Natural killer cell treated with Interleukin-12 subunit alpha and Interleukin-12 subunit beta and Interleukin-15 and Interleukin-18, amount 100 ng/mL, for 72 hours (primary cell): ENCODE results near the gene SIRT7. TPM values are rescaled to one million over a fixed set of nuclear protein-coding genes. Genes with fewer than 3 reads are reported as not detected.

Source experiments
- ATAC-seq, 2 donors: fragments of 150-1000 bp; cut with Tn5 transposase in 1 of 2; sonication (Bioruptor Pico), chemical (Tn5 transposase) in 1 of 2; 2 replicates each; pipeline ENCODE4 v1.10.0; 2021
- DNase-seq: peaks from one replicate; pipeline ENCODE4 v3.0.0; 2022; ENCODE audit warnings: low spot score
- H3K27ac Mint-ChIP-seq, 2 donors: 1 replicate in 1 of 2; 2 replicates in 1 of 2; pipeline ENCODE4 v1.8.0; 2022; ENCODE audit warnings: mixed read lengths in 2 of 2, mild to moderate bottlenecking in 1 of 2, moderate library complexity in 1 of 2
- H3K27me3 Mint-ChIP-seq, 2 donors: 1 replicate in 1 of 2; 2 replicates in 1 of 2; pipeline ENCODE4 v1.8.0; 2022; ENCODE audit warnings: mixed read lengths in 2 of 2
- H3K36me3 Mint-ChIP-seq: one replicate; pipeline ENCODE4 v1.8.0; 2022; ENCODE audit warnings: mixed read lengths
- H3K4me1 Mint-ChIP-seq, 2 donors: 1 replicate in 1 of 2; 2 replicates in 1 of 2; pipeline ENCODE4 v1.8.0; 2022; ENCODE audit warnings: low read depth in 2 of 2, mixed read lengths in 2 of 2, mild to moderate bottlenecking in 1 of 2
- H3K4me3 Mint-ChIP-seq: one replicate; pipeline ENCODE4 v1.8.0; 2022; ENCODE audit warnings: mixed read lengths
- H3K9me3 Mint-ChIP-seq: 2 replicates; pipeline ENCODE4 v1.8.0; 2022; ENCODE audit warnings: mixed read lengths
- total RNA-seq, 2 donors: library from RNA; stranded (reverse); gene quantifications; one replicate each; pipeline ENCODE4 v1.2.3, GENCODE V29; 2022

The SIRT7 gene
- total RNA-seq, 2 donors from 2014 or later: 69.4 to 77.6 TPM

- H3K4me1 Mint-ChIP-seq: no peaks in the 10 kb centered on the region
Observed at GRCh38 chr17:81947189-81947588, 29.2 kb upstream of the SIRT7 start, which contains the start of gene MYADML2. Gene MYADML2 (minus strand): TSS chr17:81947233. CDS start chr17:81941741, 5,492 bp downstream.

GRCh38 chr17:81944858-81945257 is 26.9 kb upstream of the SIRT7 start:
- no peak for ATAC-seq
- Mint-ChIP-seq H3K36me3 (no peaks in the 10 kb centered on the region), H3K27ac (no peak overlapping the region), H3K4me3 (no peak overlapping the region), H3K4me1 (no peaks in the 10 kb centered on the region), H3K9me3 (no peaks in the 10 kb centered on the region), H3K27me3 (no peaks in the 10 kb centered on the region)
- DNase-seq: no peak

More at GRCh38 chr17:81947189-81947588, 29.2 kb upstream of the SIRT7 start, which contains the start of gene MYADML2:
- no peak within 1 kb of the TSS for H3K4me3 Mint-ChIP-seq
- no peak for DNase-seq
- peaks cover 0 to 2% of the 10 kb centered on the region in 2 donors for H3K27me3 Mint-ChIP-seq
- no peak for ATAC-seq
- H3K9me3 Mint-ChIP-seq: no peaks in the 10 kb centered on the region
- H3K27ac Mint-ChIP-seq: no peak within 1 kb of the TSS
- H3K36me3 Mint-ChIP-seq: no peaks in the 10 kb centered on the region

GRCh38 chr17:81942167-81942553 is 24.2 kb upstream of the SIRT7 start:
- DNase-seq (no peak), ATAC-seq (no peak)
- Mint-ChIP-seq H3K27me3 (no peaks in the 10 kb centered on the region), H3K9me3 (no peaks in the 10 kb centered on the region), H3K4me3 (no peak overlapping the region), H3K36me3 (no peaks in the 10 kb centered on the region), H3K27ac (no peak overlapping the region), H3K4me1 (peaks cover 6% of the 10 kb centered on the region in 2 donors)

- DNase-seq (no peak), ATAC-seq (no peak)
- Mint-ChIP-seq H3K27me3 (no peaks in the 10 kb centered on the region), H3K4me3 (no peak overlapping the region), H3K9me3 (no peaks in the 10 kb centered on the region), H3K4me1 (peaks cover 6% of the 10 kb centered on the region in 2 donors), H3K27ac (no peak overlapping the region), H3K36me3 (no peaks in the 10 kb centered on the region)
Observed at GRCh38 chr17:81941484-81942166, 23.6 kb upstream of the SIRT7 start.

GRCh38 chr17:81940538-81941483 is 22.8 kb upstream of the SIRT7 start:
- Mint-ChIP-seq H3K27ac (no peak overlapping the region), H3K27me3 (no peaks in the 10 kb centered on the region), H3K9me3 (no peaks in the 10 kb centered on the region), H3K4me1 (peaks cover 6 to 7% of the 10 kb centered on the region in 2 donors), H3K36me3 (no peaks in the 10 kb centered on the region), H3K4me3 (no peak overlapping the region)
- ATAC-seq (no peak), DNase-seq (no peak)

GRCh38 chr17:81939881-81940385 is 22.0 kb upstream of the SIRT7 start:
- H3K9me3 Mint-ChIP-seq: no peaks in the 10 kb centered on the region
- ATAC-seq: no peak
- H3K36me3 Mint-ChIP-seq: no peaks in the 10 kb centered on the region
- no peaks in the 10 kb centered on the region for H3K27me3 Mint-ChIP-seq
- H3K4me1 Mint-ChIP-seq: peaks cover 6 to 9% of the 10 kb centered on the region in 2 donors
- no peak for DNase-seq
- H3K27ac Mint-ChIP-seq: no peak overlapping the region
- H3K4me3 Mint-ChIP-seq: no peak overlapping the region

GRCh38 chr17:81939218-81939617 is 21.2 kb upstream of the SIRT7 start:
- no peak for DNase-seq
- no peak for ATAC-seq
- Mint-ChIP-seq H3K4me3 (no peak overlapping the region), H3K4me1 (peaks cover 6 to 9% of the 10 kb centered on the region in 2 donors), H3K9me3 (no peaks in the 10 kb centered on the region), H3K36me3 (no peaks in the 10 kb centered on the region), H3K27ac (no peak overlapping the region), H3K27me3 (no peaks in the 10 kb centered on the region)

- H3K4me1 Mint-ChIP-seq: peaks cover 6 to 12% of the 10 kb centered on the region in 2 donors
- ATAC-seq: no peak
- H3K9me3 Mint-ChIP-seq: no peaks in the 10 kb centered on the region
- no peaks in the 10 kb centered on the region for H3K36me3 Mint-ChIP-seq
- no peak for DNase-seq
- H3K4me3 Mint-ChIP-seq: peak overlapping the region; percentile 52
- peaks cover 0 to 7% of the 10 kb centered on the region in 2 donors for H3K27me3 Mint-ChIP-seq
- no peak overlapping the region for H3K27ac Mint-ChIP-seq
Observed at GRCh38 chr17:81935709-81936084, 17.7 kb upstream of the SIRT7 start.

- no peak for DNase-seq
- Mint-ChIP-seq H3K4me3 (no peak overlapping the region), H3K36me3 (no peaks in the 10 kb centered on the region), H3K9me3 (no peaks in the 10 kb centered on the region), H3K27me3 (peaks cover 0 to 7% of the 10 kb centered on the region in 2 donors), H3K27ac (no peak overlapping the region), H3K4me1 (peaks cover 6 to 12% of the 10 kb centered on the region in 2 donors)
- no peak for ATAC-seq
Observed at GRCh38 chr17:81934850-81935708, 17.1 kb upstream of the SIRT7 start.

- H3K4me3 Mint-ChIP-seq: no peak overlapping the region
Observed at GRCh38 chr17:81934098-81934757, 16.3 kb upstream of the SIRT7 start.

GRCh38 chr17:81933178-81933699 is 15.3 kb upstream of the SIRT7 start:
- no peaks in the 10 kb centered on the region for H3K9me3 Mint-ChIP-seq
- ATAC-seq (no peak), DNase-seq (no peak)
- H3K4me1 Mint-ChIP-seq: peaks cover 6 to 12% of the 10 kb centered on the region in 2 donors
- peaks cover 0 to 7% of the 10 kb centered on the region in 2 donors for H3K27me3 Mint-ChIP-seq
- no peaks in the 10 kb centered on the region for H3K36me3 Mint-ChIP-seq
- no peak overlapping the region for H3K4me3 Mint-ChIP-seq
- H3K27ac Mint-ChIP-seq: no peak overlapping the region

More at GRCh38 chr17:81934098-81934757, 16.3 kb upstream of the SIRT7 start:
- H3K27me3 Mint-ChIP-seq: peaks cover 0 to 7% of the 10 kb centered on the region in 2 donors
- no peak overlapping the region for H3K27ac Mint-ChIP-seq
- no peaks in the 10 kb centered on the region for H3K36me3 Mint-ChIP-seq
- DNase-seq: no peak
- peaks cover 6 to 12% of the 10 kb centered on the region in 2 donors for H3K4me1 Mint-ChIP-seq
- ATAC-seq: no peak
- no peaks in the 10 kb centered on the region for H3K9me3 Mint-ChIP-seq

- peaks cover 0 to 7% of the 10 kb centered on the region in 2 donors for H3K27me3 Mint-ChIP-seq
- no peak for DNase-seq
- no peak for ATAC-seq
- H3K9me3 Mint-ChIP-seq: no peaks in the 10 kb centered on the region
- H3K27ac Mint-ChIP-seq: no peak overlapping the region
- peaks cover 1 to 8% of the 10 kb centered on the region in 2 donors for H3K4me1 Mint-ChIP-seq
- no peaks in the 10 kb centered on the region for H3K36me3 Mint-ChIP-seq
- no peak overlapping the region for H3K4me3 Mint-ChIP-seq
Observed at GRCh38 chr17:81932333-81932983, 14.5 kb upstream of the SIRT7 start.
